NCI-H82 treated with DMSO at 0.1 percent for 48 hours (cell line): Measurements from ENCODE around the gene KRTAP9-1.
"Not testable (repeated sequence)": the region's sequence is repeated elsewhere in the genome, so short reads cannot be mapped to it uniquely, and the experiment has no call there.

Experiments used
- DNase-seq: peaks from one replicate; lab custom pipeline; 2025; ENCODE audit not compliant: unreplicated experiment; lab: John Stamatoyannopoulos, UW

The KRTAP9-1 gene

DNA sequence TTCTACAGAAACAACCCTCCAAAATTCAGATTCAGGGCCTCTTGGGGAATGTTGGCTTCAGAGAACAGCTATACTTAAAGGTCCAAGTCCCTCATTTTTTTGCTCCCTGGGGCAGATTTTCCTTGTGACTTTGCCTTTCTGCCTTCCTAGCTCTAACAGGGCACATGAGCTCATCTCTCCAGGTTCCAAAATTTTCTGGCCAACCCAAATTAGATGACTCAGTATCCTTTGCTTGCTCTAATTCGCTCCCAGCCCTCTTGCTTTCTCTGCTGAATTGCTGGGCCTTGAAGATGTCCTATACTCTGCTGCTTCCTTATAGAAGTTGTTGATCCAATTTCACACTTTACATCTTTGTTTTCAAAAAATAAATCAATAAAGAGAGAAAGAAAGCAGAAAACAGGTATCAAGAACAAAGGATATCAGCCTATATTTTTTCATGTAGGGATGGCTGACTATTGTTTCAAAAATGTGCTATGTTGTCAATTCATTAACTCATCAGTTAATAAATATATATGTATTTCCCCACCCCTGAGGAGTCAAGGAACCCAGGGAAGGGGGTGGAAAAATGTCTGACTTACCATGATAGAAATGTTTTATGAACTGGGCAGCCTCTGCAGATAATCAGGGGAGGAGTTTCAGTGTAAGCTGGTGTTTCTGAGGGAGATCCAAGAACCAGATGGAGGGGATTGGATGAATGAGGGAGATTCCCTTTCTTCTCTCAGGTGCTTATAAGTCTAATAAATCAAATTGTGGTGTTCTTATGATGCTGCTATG lies 10.7 kb upstream of the KRTAP9-1 start:
- DNase-seq = no peak

GRCh38 chr17:41184480-41184961 lies 5.2 kb upstream of the KRTAP9-1 start, which contains the start of gene KRTAP4-1:
KRTAP4-1 (minus strand) TSS chr17:41184911; CDS start chr17:41184854, 57 bp downstream.
- no peak for DNase-seq

- DNase-seq = no peak
These were observed 4.7 kb upstream of the KRTAP9-1 start for GRCh38 chr17:41185001-41185400.

- no peak for DNase-seq
These were observed 2.8 kb upstream of the KRTAP9-1 start for GRCh38 chr17:41186872-41187271.

DNA sequence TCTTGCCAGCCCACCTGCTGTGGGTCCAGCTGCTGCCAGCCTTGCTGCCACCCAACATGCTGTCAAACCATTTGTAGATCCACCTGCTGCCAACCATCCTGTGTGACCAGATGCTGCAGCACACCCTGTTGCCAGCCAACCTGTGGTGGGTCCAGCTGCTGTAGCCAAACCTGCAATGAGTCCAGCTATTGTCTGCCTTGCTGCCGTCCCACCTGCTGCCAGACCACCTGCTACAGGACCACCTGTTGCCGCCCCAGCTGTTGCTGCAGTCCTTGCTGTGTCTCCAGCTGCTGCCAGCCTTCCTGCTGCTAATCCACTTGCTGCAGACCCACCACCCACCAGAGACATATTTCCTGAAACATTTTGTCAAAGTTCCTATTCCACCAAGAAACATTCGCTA lies 641 bp downstream of the KRTAP9-1 start:
- no peak for DNase-seq

DNA sequence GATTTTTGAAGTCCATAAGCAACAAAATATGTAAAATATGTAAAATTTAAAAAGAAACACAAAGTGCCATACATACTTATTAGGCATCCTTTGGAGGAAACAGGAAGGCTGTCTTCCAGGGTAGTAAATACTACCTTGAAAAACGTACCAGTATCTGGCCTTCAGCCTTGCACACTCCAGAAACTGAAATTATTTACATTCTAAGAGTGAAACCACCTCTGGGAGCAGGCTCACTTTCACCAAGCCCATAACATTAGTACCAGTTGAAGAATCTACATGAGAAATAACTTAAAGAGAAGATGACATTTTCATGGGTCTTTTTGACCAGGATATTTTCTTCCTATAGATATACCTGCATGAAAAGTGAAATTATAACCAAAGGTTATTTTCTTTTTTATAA lies 6.4 kb downstream of the KRTAP9-1 start:
- no peak for DNase-seq

DNA sequence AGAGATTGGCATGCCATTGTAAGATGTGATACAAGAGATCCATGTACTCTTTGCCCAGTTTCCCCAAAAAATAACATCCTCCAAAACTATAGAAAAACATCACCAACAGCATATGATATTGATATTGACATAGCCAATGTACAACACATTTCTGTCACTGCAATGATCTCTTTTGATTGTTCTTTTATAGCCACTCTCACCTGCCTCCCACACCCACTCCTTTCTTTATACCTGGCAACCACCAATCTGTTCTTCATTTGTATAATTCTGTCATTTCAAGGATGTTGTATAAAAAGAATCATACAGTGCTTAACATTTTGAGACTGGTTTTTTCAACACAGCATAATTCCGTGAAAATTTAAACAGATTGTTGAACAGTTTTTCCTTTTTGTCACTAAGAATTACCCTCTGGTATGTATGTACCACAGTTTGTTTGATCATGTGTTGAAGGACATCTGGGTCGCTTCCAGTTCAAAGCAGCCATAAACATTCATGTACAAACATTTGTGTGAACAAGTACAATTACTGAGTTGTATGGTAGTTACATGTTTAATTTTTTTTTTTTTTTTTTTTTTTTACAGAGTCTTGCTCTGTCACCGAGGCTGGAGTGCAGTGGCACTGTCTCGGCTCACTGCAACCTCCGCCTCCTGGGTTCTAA lies 9.9 kb downstream of the KRTAP9-1 start:
- no peak for DNase-seq

DNA sequence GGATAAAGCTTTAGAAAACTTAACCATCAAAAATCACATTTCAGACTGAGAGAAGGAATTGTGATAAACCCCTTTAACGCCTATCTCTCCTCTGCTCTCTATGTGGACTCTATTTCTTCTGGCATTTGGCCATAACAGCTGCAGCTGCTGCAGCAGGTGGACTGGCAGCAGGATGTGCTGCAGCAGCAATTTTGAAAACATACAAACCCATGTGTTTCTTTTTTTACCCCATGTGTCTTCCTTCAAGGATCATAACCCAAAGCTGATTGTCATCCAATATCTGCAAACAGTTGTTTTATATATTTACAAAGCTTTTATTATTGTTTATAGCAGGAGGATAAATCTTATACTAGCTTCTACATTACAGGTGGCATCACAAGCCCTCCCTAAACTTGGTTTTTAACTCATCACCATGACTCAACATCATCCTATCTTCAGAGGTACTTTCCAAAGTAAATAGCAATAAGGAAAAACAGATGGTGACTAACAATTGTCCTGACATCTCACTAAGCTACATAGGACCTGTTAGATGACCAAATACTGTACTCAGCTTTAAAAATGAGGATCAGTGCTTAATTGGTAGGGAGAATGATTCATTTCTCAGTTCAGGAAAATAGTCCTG lies 22.3 kb downstream of the KRTAP9-1 start:
- no peak for DNase-seq

- no peak for DNase-seq
These were observed 23.0 kb downstream of the KRTAP9-1 start for GRCh38 chr17:41212524-41213169.

- DNase-seq = no peak
These were observed 26.0 kb downstream of the KRTAP9-1 start for GRCh38 chr17:41215681-41216080.

DNA sequence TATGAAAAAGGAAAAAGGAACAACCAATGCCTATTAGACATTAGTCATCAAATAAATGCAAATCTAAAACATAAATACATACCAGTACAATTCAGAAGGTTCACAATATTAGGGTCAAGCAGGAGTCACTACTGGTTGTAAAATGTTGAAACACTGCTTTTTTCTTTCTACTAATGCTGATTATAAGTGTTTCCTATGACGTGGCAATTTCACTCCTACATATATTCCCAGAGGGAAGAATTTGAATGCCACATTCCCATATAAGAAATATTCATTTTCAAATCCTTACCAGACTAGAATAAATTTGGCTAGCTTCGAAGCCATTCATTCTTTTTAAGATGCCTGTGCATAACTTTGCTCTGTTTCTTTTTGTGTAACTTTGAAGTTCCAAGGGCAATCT lies 34.1 kb downstream of the KRTAP9-1 start:
- DNase-seq = no peak

DNA sequence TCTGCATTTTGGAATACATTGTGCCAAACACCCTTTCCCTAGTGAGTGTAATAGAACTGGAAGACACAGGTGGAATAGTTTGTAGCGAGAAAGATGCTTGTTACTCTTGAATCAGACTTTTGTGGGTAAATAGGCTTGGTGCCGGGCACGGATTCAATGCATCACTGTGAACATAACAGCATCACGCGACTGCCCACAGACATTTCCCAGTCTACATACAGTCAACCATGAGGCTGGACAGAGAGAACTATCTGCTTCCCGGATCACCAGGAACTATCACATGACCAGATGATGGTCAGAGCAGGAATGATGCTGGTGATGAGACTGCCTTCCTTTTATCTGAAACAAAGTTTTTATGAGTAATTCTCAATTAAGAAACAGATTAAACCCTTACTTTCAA lies 36.4 kb downstream of the KRTAP9-1 start:
- no peak for DNase-seq

DNA sequence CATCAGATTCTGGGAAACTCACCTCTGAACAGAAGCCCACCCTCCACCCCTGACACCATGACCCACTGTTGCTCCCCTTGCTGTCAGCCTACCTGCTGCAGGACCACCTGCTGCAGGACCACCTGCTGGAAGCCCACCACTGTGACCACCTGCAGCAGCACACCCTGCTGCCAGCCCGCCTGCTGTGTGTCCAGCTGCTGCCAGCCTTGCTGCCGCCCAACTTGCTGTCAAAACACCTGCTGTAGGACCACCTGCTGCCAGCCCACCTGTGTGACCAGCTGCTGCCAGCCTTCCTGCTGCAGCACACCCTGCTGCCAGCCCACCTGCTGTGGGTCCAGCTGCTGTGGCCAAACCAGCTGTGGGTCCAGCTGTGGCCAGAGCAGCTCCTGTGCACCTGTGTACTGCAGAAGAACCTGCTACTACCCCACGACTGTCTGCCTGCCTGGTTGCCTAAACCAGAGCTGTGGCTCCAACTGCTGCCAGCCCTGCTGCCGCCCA lies 37.0 kb downstream of the KRTAP9-1 start, which contains the start of gene KRTAP9-2:
Gene KRTAP9-2 (plus strand): TSS at position 51 of the 498 bp plus-strand sequence. CDS start 7 bp downstream, at position 58.
- DNase-seq = not testable (repeated sequence)

- no peak for DNase-seq
These were observed 40.4 kb downstream of the KRTAP9-1 start for GRCh38 chr17:41230094-41230493.

GRCh38 chr17:41231731-41232130 lies 42.0 kb downstream of the KRTAP9-1 start:
- DNase-seq = no peak

DNA sequence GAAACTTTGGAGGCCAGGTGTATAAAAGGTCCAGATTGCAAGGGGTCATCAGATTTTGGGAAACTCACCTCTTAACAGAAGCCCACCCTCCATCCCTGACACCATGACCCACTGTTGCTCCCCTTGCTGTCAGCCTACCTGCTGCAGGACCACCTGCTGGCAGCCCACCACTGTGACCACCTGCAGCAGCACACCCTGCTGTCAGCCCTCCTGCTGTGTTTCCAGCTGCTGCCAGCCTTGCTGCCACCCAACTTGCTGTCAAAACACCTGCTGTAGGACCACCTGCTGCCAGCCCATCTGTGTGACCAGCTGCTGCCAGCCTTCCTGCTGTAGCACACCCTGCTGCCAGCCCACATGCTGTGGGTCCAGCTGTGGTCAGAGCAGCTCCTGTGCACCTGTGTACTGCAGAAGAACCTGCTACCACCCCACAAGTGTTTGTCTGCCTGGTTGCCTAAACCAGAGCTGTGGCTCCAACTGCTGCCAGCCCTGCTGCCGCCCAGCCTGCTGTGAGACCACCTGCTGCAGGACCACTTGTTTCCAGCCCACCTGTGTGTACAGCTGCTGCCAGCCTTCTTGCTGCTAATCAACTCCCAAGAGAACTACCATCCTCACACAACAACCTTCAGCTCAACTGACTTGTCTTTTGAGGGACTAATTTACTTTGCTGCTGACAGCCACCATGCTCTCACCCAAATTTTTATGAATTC lies 42.9 kb downstream of the KRTAP9-1 start, which contains the start of gene KRTAP9-3:
Gene KRTAP9-3 (plus strand): TSS at position 51 of the 707 bp plus-strand sequence. CDS start 53 bp downstream, at position 104.
- not testable (repeated sequence) for DNase-seq

DNA sequence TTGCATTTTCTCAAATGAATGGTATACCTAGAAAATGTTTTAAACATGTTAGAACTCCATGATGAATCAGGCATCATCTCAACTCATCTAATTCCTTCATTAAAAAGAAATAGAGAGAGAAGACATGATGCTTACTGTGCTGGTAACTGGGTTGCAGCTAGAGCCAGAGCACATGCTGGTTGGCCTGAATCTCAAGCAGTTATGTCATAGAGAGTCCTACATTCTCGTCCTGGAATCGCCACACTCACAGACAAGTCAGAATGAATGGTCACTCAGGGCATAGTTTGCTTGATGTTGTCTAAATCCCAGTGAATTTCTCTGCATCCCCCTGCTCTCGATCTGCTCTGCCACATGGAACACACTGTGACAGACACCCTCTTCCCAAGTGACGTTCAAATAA lies 47.4 kb downstream of the KRTAP9-1 start:
- DNase-seq = not testable (repeated sequence)

DNA sequence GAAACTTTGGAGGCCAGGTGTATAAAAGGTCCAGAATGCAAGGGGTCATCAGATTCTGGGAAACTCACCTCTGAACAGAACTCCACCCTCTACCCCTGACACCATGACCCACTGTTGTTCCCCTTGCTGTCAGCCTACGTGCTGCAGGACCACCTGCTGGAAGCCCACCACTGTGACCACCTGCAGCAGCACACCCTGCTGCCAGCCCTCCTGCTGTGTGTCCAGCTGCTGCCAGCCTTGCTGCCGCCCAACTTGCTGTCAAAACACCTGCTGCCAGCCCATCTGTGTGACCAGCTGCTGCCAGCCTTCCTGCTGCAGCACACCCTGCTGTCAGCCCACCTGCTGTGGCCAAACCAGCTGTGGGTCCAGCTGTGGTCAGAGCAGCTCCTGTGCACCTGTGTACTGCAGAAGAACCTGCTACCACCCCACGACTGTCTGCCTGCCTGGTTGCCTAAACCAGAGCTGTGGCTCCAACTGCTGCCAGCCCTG lies 48.3 kb downstream of the KRTAP9-1 start, which contains the start of gene KRTAP9-8:
Gene KRTAP9-8 (plus strand): TSS at position 51 of the 489 bp plus-strand sequence. CDS start 53 bp downstream, at position 104.
- DNase-seq = not testable (repeated sequence)
